DMS 273 treated with DMSO at 0.1 percent for 48 hours (cell line): Measurements from ENCODE around the gene CD300A.
"Not testable (repeated sequence)": the region's sequence is repeated elsewhere in the genome, so short reads cannot be mapped to it uniquely, and the experiment has no call there.

Experiments
- DNase-seq: peaks from one replicate; lab custom pipeline; 2025; lab: John Stamatoyannopoulos, UW

The CD300A gene

DNA sequence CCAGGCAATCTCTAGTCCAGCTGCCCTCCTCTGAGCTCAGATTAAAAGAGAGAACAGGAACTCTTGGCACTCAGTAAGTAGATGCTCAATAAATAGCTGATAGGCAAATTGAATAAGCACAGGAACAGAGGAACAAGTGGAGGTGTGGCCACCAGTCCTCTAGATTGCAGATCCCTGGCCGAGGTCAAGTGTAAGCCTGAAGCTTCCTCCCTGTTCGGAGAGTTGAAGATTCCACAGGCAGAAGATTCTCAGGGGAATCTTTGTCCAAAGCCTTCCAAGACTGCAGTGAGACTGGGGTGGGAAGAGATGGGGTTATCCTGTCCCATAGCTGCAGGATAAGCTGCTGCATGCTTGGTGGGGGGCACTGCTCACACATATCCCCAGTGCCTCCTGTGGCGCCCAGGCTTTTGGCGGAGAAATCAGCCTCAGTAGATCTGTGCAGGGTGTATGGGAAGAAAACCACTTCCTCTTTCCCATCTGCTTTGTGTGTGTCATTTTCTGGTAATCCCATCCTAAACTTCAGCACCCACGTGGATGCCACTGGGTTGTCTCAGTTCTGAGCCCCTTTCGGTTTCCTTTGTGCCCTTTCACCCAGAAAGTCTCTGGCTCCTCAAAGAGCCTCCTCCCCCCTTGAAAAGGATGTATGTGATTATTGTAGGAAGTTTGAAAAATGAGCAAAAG is 12.1 kb downstream of the CD300A start:
- DNase-seq, result no peak

DNA sequence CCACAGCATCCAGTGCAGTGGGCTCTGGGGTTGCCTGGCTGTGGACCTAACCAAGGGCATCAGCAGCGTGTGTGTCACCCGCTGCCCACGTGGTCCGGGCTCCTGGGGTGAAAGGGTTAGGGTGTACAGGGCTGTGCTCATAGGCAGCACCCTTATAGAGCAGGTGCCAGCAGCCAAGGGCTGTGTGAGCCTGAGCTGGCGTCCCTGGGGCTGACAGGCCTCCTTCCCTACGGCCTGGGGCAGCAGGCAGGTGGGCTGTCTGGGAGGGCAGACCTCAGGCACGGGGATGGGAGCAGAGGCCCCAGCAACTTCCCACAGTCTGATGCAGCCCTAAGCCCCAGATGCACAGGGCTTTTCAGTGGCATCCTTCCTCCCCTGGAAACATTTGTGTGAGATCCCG is 13.9 kb downstream of the CD300A start:
- DNase-seq, result no peak

DNA sequence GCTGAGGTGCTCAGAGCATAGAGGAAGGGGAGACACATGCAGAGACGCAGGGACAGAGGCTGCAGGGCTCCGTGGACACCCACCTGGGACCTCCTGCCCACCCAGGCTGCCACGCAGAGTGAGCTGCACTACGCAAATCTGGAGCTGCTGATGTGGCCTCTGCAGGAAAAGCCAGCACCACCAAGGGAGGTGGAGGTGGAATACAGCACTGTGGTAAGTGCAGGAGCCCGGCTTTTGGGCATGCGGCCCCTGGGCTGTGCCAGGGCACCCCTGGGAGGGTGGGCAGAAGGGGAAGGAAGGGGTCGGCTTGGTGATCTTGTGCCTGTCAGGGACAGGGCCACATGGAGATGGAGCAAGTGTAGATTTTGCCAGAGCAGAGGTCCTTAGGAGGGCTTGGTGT is 15.2 kb downstream of the CD300A start:
- no peak for DNase-seq

DNA sequence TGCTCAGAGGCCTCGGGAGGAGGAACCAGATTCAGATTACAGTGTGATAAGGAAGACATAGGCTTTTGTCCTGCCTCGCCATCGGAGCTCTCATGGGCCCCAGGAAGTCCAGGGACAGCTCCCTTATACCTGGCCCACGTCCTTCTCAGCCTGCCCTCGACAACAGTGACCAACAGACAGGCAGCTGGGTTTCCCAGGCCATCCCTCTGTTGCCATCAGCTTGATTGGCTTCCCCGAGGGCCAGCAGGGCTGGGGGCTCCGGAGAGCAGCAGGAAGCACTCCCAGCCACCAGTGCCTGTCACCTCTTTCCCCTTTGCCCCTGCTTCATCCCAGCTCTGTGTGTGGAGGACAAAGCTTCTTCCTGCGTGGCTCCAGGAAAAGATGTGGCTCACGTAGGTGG is 17.6 kb downstream of the CD300A start:
- no peak for DNase-seq

DNA sequence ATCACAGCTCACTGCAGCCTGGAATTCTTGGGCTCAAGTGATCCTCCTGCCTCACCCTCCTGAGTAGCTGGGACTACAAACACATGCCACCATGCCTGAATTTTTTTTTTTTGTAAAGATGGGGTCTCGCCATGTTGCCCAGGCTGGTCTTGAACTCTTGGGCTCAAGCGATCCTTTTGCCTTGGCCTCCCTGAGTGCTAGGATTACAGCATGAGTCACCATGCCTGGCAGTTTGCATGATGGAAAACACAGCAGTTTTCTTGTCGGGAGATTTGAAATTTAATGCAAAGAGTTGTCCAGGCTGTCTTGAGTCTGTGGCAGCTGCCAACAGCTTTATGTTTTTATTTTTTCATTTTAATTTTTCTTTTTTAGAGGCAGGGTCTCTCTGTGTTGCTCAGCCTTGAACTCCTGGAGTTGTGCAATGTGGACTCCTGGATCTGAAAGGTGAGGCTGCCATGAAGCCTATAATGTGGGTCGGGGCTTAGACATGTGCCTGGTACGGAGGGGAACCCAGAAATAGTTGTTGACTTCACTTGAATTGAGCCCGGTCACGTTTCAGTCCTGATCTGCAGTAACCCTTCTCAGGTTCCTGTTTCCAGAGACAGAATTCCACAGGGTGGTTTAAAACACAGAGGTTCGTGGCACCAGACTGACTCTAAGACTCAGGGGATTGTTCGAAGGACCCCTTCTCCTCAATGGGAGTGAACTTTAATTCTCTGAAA is 18.7 kb downstream of the CD300A start:
- no peak for DNase-seq

DNA sequence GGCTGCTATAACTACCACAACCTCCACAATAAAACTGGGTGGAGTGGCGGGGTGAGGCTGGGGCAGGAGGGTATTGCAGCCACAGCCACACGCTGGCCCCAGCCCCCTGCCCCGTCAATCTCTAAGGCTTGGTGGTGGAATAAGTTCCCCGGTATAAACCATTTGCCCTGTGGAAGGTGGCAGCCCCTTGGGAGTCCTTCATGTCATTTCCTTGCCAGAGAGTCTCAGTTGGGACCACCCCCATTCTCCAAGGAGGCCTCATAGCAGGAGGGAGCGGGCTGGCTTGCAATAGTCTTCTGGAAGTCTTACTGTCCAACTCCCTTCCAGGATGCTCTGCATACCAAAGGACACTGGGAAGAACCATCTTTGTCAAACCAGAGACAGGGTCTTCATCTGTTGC is 19.4 kb downstream of the CD300A start:
- DNase-seq, result no peak

DNA sequence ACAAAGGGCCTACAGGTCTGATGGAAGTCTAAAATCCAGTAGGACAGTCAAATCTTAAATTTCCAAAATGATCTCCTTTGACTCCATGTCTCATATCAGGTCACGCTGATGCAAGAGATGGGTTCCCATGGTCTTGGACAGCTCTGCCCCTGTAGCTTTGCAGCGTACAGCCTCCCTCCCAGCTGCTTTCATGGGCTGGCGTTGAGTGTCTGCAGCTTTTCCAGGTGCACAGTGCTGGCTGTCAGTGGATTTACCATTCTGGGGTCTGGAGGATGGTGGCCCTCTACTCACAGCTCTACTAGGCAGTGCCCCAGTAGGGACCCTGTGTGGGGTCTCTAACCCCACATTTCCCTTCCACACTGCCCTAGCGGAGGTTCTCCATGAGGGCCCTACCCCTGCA is 21.8 kb downstream of the CD300A start:
- not testable (repeated sequence) for DNase-seq

DNA sequence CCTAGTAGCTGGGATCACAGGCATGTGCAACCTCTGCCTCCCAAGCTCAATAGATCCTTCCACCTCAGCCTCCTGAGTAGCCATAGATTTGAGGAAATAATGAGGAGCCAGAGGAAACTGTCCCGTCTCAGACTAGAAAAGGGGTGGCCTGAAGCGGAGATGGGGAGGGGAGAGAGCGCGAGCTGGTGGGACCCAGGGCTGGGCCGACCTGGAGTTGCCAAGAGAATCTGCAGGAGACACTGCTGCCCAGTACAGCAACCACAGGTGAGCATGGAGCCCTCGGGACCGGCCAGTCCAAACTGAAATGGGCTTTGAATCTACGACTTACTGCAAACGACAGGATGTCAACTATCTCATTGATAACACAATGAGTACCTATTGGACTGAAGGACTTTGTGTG is 24.3 kb downstream of the CD300A start:
- no peak for DNase-seq

DNA sequence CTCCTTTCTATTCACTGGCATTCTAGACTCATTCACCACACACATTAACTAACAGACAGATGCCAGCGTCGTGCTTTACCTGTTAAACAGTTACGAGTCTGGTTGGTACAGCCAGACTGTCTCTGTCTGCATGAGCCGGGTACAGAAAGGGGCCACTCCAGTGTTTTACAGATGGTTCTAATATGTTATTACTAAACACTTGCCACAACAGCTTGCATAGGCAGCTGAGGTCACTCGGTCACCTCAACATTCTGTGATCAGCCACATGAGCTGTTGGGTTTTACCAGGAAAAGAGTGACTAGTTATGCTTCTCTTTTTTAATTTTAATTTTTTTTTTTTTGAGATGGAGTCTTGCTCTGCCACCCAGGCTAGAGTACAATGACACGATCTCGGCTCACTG is 25.2 kb downstream of the CD300A start:
- DNase-seq, result no peak

DNA sequence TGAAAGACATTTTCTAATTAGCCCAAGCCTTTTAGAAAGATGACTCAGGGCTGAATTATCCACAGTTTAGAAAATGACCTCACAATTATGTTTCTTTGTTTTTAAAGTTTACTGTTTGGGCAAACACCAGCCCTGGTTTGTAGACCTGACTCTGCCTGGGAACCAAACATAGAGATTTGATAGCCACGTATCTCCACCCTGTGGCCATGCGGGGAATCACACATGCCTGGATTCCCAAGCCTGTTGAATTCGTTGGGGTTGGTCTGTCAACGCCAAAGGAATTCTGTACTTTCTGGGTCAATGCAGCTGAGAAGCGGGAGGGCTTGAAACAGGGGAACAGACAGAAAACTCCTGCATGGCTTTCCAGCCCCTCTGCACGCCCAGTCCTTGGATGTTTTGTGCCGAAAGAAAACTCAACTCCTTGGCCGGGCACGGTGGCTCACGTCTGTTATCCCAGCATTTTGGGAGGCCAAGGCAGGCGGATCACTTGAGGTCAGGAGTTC is 26.9 kb downstream of the CD300A start:
- no peak for DNase-seq

DNA sequence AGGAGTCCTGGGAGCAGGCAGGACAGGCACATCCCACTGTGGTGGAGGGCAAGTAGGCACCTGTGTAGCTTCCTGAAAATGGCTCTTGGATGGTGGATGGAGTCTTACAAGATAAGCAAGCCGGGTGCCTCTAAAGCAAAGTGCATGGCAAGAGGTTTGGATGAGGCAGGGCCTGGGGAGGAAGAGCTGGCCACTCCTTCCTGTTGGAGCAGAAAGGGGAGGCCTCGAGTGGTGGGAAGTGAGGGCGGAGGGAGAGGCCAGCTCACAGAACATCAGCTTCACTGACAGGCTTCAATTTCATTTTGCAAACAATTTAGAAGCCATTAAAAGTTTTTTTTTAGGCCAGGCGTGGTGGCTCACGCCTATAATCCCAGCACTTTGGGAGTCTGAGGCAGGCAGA is 31.0 kb downstream of the CD300A start:
- DNase-seq, result no peak

DNA sequence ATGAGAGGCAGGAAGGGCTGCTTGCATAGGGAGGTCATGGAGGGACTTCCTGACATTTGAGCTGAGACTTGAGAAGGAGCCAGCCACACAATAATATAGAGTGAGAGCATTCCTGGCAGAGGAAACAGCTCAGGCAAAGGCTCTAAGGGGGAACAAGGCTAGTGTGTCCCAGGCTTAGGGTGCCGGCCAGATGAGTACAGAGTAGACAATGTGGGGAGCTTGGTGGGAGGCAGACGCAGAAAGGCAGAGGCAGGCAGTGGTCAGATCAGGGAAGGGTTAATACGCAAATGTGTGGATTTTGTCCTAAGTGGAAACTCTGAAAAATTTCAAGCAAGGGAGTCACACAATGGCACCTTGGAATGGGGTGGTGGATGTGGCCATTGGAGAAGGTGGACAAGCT is 33.6 kb downstream of the CD300A start:
- DNase-seq, result no peak

DNA sequence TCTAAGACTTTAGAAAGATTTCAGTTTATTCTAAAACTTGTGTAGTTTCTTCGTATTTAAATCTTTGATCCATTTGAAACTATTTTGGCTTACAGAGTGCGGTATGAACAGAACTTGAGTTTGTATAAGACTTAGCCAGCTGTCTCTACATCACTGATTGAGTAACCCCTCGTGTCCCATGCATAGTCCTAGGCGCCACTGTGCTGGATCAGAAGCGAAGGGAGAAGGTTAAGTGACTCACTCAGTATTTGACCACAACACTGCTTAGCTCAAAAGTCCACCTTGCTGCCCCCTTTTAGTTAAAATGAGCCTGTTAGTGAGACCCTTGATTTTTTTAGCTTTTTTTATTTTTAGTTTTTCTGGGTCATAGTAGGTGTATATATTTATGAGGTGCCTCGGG is 36.4 kb downstream of the CD300A start:
- no peak for DNase-seq

DNA sequence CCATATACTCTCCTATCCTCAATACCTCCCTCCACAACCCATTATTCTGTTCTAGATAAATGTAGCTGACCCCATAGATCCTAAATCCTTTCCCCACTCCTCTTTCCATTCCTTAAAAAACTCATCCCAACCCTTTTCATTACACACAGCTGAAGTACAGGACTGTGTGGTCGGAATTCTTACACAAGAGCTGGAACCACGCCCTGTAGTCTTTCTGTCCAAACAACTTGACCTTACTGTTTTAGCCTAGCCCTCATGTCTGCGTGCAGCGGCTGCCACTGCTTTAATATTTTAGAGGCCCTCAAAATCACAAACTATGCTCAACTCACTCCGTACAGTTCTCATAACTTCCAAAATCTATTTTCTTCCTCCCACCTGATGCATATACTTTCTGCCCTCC is 37.5 kb downstream of the CD300A start:
- DNase-seq, result not testable (repeated sequence)

DNA sequence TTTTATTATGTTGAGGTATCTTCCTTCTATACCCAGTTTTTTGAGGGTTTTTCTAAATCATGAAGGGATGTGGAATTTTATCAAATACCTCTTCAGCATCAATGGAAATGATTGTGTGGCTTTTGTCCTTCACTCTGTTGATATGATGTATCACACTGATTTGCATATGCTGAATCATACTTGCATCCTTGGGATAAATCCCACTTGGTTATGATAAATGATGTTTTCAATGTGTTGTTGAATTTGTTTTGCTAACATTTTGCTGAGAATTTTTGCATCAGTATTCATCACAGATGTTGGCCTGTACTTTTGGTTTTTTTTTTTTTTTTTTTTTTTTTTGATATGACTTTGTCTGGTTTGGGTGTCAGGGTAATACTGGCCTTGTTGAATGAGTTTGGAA is 41.7 kb downstream of the CD300A start:
- DNase-seq, result no peak

DNA sequence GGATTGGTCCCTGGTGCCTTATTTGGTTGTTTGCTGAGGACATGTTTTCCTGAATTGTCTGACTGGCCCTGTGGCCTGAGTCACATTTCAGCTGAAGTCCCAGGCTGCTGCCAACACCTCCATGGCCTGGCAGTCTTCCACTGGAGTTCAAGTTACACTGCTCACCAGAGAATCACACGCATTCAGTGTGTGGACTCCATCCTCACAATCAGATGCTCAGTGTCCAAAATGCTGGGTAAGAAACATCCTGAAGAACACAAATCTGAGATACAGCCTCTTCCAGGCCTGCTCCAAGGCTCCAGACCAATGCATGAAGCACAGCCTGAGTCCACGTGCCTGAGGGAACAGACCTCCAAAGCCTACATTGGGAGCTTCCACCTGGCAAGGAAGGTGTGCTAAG is 45.6 kb downstream of the CD300A start:
- no peak for DNase-seq

DNA sequence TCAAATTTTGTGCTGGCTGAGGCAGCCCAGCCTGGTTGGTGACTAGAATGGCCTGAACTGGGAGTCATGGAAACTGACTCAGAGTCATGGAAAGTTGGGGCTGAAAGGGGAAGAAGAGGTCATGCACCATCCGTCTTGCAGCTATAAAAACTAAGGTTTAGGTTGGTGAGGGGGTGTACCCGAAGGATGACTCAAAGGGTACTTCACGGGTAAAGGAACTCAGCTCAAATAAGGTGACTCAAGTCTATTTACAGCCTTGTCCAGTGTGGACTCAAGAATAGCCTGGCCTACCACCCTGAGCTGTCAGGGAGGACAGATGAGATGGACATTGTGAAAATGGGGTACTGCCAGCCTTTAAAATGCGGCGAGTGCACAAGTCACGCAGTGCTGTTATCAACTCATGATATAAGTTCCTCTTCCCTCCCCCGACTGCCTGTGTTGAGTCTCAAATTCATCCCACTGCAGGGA is 46.2 kb downstream of the CD300A start:
- DNase-seq, result no peak

DNA sequence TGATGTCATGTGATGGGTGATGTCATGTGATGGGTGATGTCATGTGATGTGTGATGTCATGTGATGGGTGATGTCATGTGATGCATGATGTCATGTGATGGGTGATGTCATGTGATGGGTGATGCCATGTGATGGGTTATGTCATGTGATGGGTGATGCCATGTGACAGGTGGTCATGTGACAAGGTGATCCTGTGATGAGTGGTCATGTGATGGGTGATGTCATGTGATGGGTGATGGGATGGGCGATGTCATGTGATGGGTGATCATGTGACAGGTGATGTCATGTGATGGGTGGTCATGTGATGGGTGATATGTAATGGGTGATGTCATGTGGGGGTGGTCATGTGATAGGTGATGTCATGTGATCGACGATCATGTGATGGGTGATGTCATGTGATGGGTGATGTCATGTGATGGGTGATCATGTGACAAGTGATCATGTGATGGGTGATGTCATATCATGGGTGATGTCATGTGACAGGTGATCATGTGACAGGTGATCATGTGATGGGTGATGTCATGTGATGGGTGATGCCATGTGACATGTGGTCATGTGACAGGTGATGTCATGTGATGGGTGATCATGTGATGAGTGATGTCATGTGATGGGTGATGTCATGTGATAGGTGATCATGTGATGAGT is 47.7 kb downstream of the CD300A start:
- no peak for DNase-seq

DNA sequence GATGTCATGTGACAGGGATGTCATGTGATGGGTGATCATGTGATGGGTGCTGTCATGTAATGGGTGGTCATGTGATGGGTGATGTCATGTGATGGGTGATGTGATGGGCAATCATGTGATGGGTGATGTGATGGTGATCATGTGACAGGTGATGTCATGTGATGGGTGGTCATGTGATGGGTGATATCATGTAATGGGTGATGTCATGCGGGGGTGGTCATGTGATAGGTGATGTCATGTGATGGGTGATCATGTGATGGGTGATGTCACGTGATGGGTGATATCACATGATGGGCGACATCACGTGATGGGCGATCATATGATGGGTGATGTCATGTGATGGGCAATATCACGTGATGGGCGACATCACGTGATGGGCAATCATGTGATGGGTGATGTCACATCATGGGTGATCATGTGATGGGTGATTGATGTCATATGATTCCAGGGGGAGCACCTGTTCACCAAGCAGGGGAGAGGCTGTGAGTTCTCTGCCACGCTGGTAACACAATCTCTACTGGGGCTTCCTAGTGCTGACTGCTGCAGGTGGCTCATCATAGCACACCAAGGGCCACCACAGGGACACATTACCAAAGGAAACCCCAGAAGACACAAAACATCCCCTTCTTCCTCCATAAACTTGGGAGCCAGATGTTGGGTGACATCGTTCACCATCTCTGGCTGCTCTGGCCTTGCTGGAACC is 48.3 kb downstream of the CD300A start:
- no peak for DNase-seq

DNA sequence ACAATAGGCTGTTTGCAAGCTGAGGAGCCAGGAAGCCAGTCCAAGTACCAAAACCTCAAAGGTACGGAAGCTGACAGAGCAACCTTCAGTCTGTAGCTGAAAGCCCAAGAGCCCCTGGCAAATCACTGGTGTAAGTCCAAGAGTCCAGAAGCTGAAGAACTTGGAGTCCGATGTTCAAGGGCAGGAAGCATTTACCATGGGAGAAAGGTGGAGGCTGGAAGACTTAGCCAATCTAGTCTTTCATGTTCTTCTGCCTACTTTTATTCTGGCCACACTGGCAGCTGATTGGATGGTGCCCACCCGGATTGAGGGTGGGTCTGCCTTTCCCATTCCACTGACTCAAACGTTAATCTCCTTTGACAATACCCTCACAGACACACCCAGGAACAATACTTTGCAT is 49.5 kb downstream of the CD300A start:
- DNase-seq, result no peak

DNA sequence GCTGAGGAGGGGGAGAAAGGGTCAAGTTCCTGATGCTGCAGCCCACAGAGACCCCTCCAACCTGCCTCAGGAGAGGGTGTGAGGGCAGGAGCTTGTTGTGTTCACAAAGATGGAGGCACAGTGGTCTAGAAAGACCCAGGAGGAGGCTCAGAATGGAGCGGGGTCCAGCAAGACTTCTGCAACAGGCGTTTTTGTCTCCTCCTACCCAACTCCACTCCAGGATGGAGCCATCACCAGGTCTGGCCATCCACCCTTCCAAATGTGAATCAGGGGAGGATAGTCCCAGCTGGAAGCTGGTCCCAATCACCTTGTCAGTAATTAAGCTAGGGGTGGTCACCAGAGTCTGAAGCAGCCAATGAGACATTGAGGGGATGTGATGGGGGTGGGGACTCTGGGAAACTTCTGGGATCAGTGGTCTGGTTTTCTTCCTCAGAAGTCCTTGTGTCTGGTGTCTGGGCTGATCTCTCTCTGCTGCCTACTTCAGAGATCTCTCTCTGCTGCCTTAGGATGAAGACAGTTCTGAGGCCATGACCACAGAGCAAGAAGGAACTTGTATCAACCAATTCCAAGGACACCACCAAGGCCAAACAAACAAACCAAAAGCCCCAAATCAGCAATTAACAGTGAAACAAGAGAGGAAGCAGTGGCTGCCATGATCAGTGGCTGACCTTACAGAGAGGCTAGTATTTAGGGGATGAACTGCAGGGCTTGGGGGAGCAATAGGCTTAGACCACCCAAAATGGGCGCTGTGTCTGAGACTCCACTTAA is 50.3 kb downstream of the CD300A start:
- no peak for DNase-seq
